SK-N-SH (cell line): Measurements from ENCODE around the gene ADGRA1. TPM values are rescaled to one million over a fixed set of nuclear protein-coding genes. Genes with fewer than 3 reads are reported as not detected.

Experiments used
- CTCF ChIA-PET: fragments of 300-600, 350-600 bp; formaldehyde crosslinking; extraction: SDS; loops from one replicate; lab custom pipeline; 2021; lab: Yijun Ruan, JAX
- POLR2A ChIA-PET: fragments of 350-600 bp; sonication (Branson Sonifier 250); formaldehyde crosslinking; extraction: SDS; loops from one replicate; lab custom pipeline; 2020; ENCODE audit warnings: antibody characterized with exemption, inconsistent platforms; lab: Yijun Ruan, JAX
- DNase-seq: peaks from one replicate; pipeline ENCODE4 v3.0.0; 2012
- H2AFZ ChIP-seq: fragments of 200-600 bp; sonication (generic); 2 replicates; pipeline ENCODE4 v1.8.1; 2016; ENCODE audit warnings: antibody characterized with exemption, mild to moderate bottlenecking, low read depth
- H3F3A ChIP-seq: fragments of 200-600 bp; sonication (generic); replicated peaks from 2 replicates; pipeline ENCODE3; 2016; ENCODE audit warnings: antibody characterized with exemption, mild to moderate bottlenecking; ENCODE audit not compliant: insufficient read depth
- H3K27ac ChIP-seq, 2 experiments: fragments of 200-500 bp in 1 of 2; fragments of 200-600 bp in 1 of 2; sonication (Bioruptor generic) in 1 of 2; sonication (generic), shearing (Covaris generic) in 1 of 2; 2 replicates each; pipeline versions ENCODE4 v1.5.1 to v1.6.1; 2014 to 2016; ENCODE audit warnings: low read depth in 2 of 2, inconsistent platforms in 1 of 2, low read length in 1 of 2, mild to moderate bottlenecking in 1 of 2, mixed read lengths in 1 of 2
- H3K27me3 ChIP-seq: fragments of 200-600 bp; sonication (generic), shearing (Covaris generic); 2 replicates; pipeline ENCODE4 v1.6.1; 2016; ENCODE audit warnings: mixed run types; ENCODE audit not compliant: insufficient read depth
- H3K36me3 ChIP-seq, 2 experiments: fragments of 200-500 bp in 1 of 2; fragments of 200-600 bp in 1 of 2; sonication (Bioruptor generic) in 1 of 2; sonication (generic) in 1 of 2; replicated peaks in 1 of 2; 2 replicates each; pipeline versions ENCODE3 to v1.5.1; 2014 to 2016; ENCODE audit warnings: low read length in 1 of 2, mild to moderate bottlenecking in 1 of 2; ENCODE audit not compliant: insufficient read depth in 2 of 2, control insufficient read depth in 1 of 2
- H3K4me1 ChIP-seq, 2 experiments: fragments of 200-500 bp in 1 of 2; fragments of 200-600 bp in 1 of 2; sonication (Bioruptor generic) in 1 of 2; sonication (generic), shearing (Covaris generic) in 1 of 2; 2 replicates each; pipeline versions ENCODE4 v1.5.1 to v1.6.1; 2014 to 2016; ENCODE audit warnings: low read depth in 1 of 2, low read length in 1 of 2, mixed run types in 1 of 2; ENCODE audit not compliant: insufficient read depth in 2 of 2, control insufficient read depth in 1 of 2
- H3K4me2 ChIP-seq: fragments of 200-600 bp; sonication (generic), shearing (Covaris generic); 2 replicates; pipeline ENCODE4 v1.6.1; 2017; ENCODE audit warnings: mixed run types
- H3K4me3 ChIP-seq, 2 experiments: fragments of 200-500 bp in 1 of 2; fragments of 200-600 bp in 1 of 2; sonication (Bioruptor generic) in 1 of 2; sonication (generic), shearing (Covaris generic) in 1 of 2; 2 replicates each; pipeline versions ENCODE4 v1.5.1 to v1.8.1; 2014 to 2016; ENCODE audit warnings: low read depth in 2 of 2, inconsistent platforms in 1 of 2, low read length in 1 of 2, mild to moderate bottlenecking in 1 of 2, mixed read lengths in 1 of 2, moderate library complexity in 1 of 2
- H3K79me2 ChIP-seq: fragments of 200-600 bp; sonication (generic); 2 replicates; pipeline ENCODE4 v1.8.1; 2017; ENCODE audit warnings: mild to moderate bottlenecking; ENCODE audit not compliant: insufficient read depth
- H3K9ac ChIP-seq: fragments of 200-600 bp; sonication (generic); 2 replicates; pipeline ENCODE4 v1.6.1; 2017; ENCODE audit warnings: mixed run types
- H3K9me2 ChIP-seq: fragments of 200-600 bp; sonication (generic); 2 replicates; pipeline ENCODE4 v1.6.1; 2017; ENCODE audit warnings: mixed run types
- H3K9me3 ChIP-seq: fragments of 200-600 bp; sonication (generic); 2 replicates; pipeline ENCODE4 v1.6.1; 2017; ENCODE audit warnings: mixed run types, mild to moderate bottlenecking, moderate library complexity
- H4K20me1 ChIP-seq: fragments of 200-600 bp; sonication (generic); 2 replicates; pipeline ENCODE4 v1.6.1; 2017; ENCODE audit warnings: mild to moderate bottlenecking, mixed run types; ENCODE audit not compliant: insufficient read depth
- CTCF ChIP-seq: fragments of 200-600 bp; sonication (generic); IDR thresholded peaks from 2 replicates; pipeline ENCODE4 v1.6.1; 2017; ENCODE audit warnings: antibody characterized with exemption, mild to moderate bottlenecking, moderate library complexity
- EZH2phosphoT487 ChIP-seq: fragments of 200-600 bp; sonication (generic); IDR thresholded peaks from 2 replicates; pipeline ENCODE4 v1.6.1; 2017; ENCODE audit warnings: low read depth, mixed run types, mild to moderate bottlenecking, antibody characterized with exemption, moderate library complexity, borderline replicate concordance
- FOSL2 ChIP-seq: IDR thresholded peaks from 2 replicates; pipeline ENCODE4 v1.4.0; 2012; ENCODE audit warnings: low read depth, mild to moderate bottlenecking, moderate library complexity, borderline replicate concordance
- FOXJ3 ChIP-seq: sonication (generic); formaldehyde crosslinking; IDR thresholded peaks from 2 replicates; pipeline ENCODE4 v1.5.1; 2020; ENCODE audit warnings: mild to moderate bottlenecking, missing genetic modification reagents
- GABPA ChIP-seq: IDR thresholded peaks from 2 replicates; pipeline ENCODE4 v1.4.0; 2012; ENCODE audit warnings: low read depth, mild to moderate bottlenecking
- POLR2AphosphoS5 ChIP-seq: IDR thresholded peaks from 2 replicates; pipeline ENCODE4 v1.6.1; 2012; ENCODE audit warnings: low read depth, low read length
- RAD21 ChIP-seq: IDR thresholded peaks from 2 replicates; pipeline ENCODE4 v1.6.1; 2012; ENCODE audit warnings: mild to moderate bottlenecking, low read length
- REST ChIP-seq: IDR thresholded peaks from 2 replicates; pipeline ENCODE4 v1.6.1; 2012; ENCODE audit warnings: mild to moderate bottlenecking, low read depth, low read length, moderate library complexity
- RXRA ChIP-seq: IDR thresholded peaks from 2 replicates; pipeline ENCODE4 v1.4.0; 2012; ENCODE audit warnings: low read depth, mild to moderate bottlenecking, borderline replicate concordance
- SIN3A ChIP-seq: IDR thresholded peaks from 2 replicates; pipeline ENCODE4 v1.6.1; 2012; ENCODE audit warnings: low read depth, mild to moderate bottlenecking, low read length, moderate library complexity, borderline replicate concordance
- SMC3 ChIP-seq: IDR thresholded peaks from 2 replicates; pipeline ENCODE4 v1.6.1; 2012; ENCODE audit warnings: low read depth, low read length, improper control_type of control experiment
- TAF1 ChIP-seq: IDR thresholded peaks from 2 replicates; pipeline ENCODE4 v1.6.1; 2012; ENCODE audit warnings: low read depth, mild to moderate bottlenecking, low read length, moderate library complexity, borderline replicate concordance
- TCF12 ChIP-seq: IDR thresholded peaks from 2 replicates; pipeline ENCODE4 v1.4.0; 2012
- TEAD4 ChIP-seq: IDR thresholded peaks from 2 replicates; pipeline ENCODE4 v1.4.0; 2012; ENCODE audit warnings: mild to moderate bottlenecking, borderline replicate concordance; ENCODE audit not compliant: insufficient read depth
- USF2 ChIP-seq: fragments of 150-350 bp; IDR thresholded peaks from 2 replicates; pipeline ENCODE4 v1.6.1; 2017; ENCODE audit warnings: antibody characterized with exemption, low read length, low read depth, borderline replicate concordance
- ZBTB33 ChIP-seq: IDR thresholded peaks from 2 replicates; pipeline ENCODE4 v1.4.0; 2012; ENCODE audit warnings: low read depth, borderline replicate concordance
- WGBS: methylation state at CpG from one replicate; pipeline ENCODE4 v1.1.6; 2017; ENCODE audit warnings: low lambda C conversion rate; 5-methylcytosine and 5-hydroxymethylcytosine counted together
- polyA plus RNA-seq, 3 experiments: library from polyadenylated mRNA; depleted of rRNA; stranded (reverse); fragments of >200 nt; gene quantifications; 2 replicates each; pipeline ENCODE4 v1.2.3, GENCODE V29; 2012

ADGRA1 gene
- polyA plus RNA-seq, 1 of the 3 experiments (the other 2 are of a cell fraction), result not detected

GRCh38 chr10:133090654-133091053 is 2.9 kb downstream of the ADGRA1 start (continued):
- TF ChIP-seq TAF1, result no peak
- TF ChIP-seq TCF12, result no peak
- TF ChIP-seq RAD21, result no peak
- no peak for TF ChIP-seq SIN3A
- TF ChIP-seq ZBTB33, result no peak
- no peak for TF ChIP-seq POLR2AphosphoS5

GRCh38 chr10:133091316-133091715 is 3.6 kb downstream of the ADGRA1 start:
- Histone ChIP-seq H3K27me3 (peaks cover 16% of the 10 kb centered on the region), H3K4me3 (no peak overlapping the region), H3K9ac (no peak overlapping the region), H3K4me2 (no peak overlapping the region), H3K4me1 (no peaks in the 10 kb centered on the region), H3K79me2 (no peaks in the 10 kb centered on the region), H3K27ac (no peak overlapping the region), H4K20me1 (no peaks in the 10 kb centered on the region), H3K9me2 (no peaks in the 10 kb centered on the region), H2AFZ (no peak overlapping the region), H3K36me3 (no peaks in the 10 kb centered on the region), H3K9me3 (no peaks in the 10 kb centered on the region), H3F3A (no peaks in the 10 kb centered on the region)
- WGBS, result 59% methylated on average over 4 of the region's 10 CpGs
- no peak for DNase-seq
- ChIA-PET CTCF (no interaction called here), POLR2A (no interaction called here)
- no peak for TF ChIP-seq SIN3A
- no peak for TF ChIP-seq TEAD4
- TF ChIP-seq FOXJ3 (CRISPR knock-in tag), result no peak
- no peak for TF ChIP-seq FOSL2
- no peak for TF ChIP-seq RXRA
- TF ChIP-seq USF2, result no peak
- no peak for TF ChIP-seq EZH2phosphoT487
- no peak for TF ChIP-seq REST
- no peak for TF ChIP-seq GABPA
- TF ChIP-seq TCF12, result no peak
- TF ChIP-seq SMC3, result no peak
- TF ChIP-seq CTCF, result no peak
- TF ChIP-seq TAF1, result no peak
